GM12801 (cell line): Measurements from ENCODE around the gene ASF1B.

Experiments used
- TF ChIP-seq, protein P1 (sequence below): IDR thresholded peaks from one replicate; pipeline ENCODE4 v1.5.1; 2011; ENCODE audit warnings: control low read depth; ENCODE audit not compliant: insufficient read length; ENCODE audit errors: extremely low read depth

Gene ASF1B

DNA sequence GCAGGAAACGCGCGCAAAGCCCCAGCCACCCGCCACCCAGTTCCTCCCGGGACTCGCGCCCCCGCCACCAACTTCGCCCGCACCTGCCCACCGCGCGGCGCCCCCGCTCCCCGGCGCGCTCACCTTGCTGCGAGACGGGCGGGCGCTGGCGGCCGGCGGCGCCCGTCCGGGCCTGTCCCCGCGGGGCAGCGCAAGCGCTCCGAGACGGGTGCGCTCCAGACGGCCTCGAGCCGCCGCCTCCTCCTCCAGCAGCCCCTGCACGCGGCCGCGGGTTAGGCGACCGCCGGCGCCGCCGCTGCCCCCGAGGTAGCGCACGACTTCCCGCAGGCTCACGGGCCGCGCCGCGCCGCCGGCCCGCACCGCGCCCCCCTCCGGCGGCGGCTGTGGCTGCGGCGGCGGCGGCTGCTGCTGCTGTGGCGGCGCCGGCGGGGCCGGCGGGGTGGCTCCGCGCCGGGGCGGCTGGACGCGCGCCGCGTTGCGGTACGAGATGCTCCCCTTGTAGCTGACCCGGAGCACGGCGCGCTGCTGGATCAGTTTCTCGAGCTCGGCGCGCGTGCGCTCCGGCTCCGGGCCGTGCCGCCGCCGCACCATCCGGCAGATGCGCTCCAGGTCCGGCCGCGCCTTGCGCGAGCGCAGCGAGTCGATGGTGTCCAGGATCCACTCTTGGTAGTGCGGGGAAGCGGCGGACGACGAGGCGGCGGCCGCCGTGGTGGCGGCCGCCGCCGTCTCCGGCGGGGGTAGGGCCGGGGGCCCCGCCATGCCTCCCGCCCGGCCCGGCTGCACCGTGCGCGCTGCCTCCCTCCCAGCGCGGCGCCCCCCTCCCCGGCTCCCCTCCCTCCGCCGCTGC is 46.5 kb downstream of the ASF1B start:
- TF ChIP-seq, protein P1, sequence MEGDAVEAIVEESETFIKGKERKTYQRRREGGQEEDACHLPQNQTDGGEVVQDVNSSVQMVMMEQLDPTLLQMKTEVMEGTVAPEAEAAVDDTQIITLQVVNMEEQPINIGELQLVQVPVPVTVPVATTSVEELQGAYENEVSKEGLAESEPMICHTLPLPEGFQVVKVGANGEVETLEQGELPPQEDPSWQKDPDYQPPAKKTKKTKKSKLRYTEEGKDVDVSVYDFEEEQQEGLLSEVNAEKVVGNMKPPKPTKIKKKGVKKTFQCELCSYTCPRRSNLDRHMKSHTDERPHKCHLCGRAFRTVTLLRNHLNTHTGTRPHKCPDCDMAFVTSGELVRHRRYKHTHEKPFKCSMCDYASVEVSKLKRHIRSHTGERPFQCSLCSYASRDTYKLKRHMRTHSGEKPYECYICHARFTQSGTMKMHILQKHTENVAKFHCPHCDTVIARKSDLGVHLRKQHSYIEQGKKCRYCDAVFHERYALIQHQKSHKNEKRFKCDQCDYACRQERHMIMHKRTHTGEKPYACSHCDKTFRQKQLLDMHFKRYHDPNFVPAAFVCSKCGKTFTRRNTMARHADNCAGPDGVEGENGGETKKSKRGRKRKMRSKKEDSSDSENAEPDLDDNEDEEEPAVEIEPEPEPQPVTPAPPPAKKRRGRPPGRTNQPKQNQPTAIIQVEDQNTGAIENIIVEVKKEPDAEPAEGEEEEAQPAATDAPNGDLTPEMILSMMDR, result no peak

DNA sequence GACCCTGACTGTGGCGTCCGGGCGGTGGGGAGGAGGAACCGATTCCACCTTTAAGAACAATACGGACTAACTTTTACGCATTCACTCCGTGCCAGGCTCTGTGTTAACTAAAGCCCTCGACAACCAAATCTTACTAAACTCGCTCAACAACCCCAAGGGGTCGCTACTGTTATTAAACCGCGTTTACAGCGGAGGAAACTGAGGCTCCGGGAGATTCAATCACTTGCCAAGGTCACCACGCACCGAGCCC is 47.1 kb downstream of the ASF1B start:
- TF ChIP-seq, protein P1, result no peak

DNA sequence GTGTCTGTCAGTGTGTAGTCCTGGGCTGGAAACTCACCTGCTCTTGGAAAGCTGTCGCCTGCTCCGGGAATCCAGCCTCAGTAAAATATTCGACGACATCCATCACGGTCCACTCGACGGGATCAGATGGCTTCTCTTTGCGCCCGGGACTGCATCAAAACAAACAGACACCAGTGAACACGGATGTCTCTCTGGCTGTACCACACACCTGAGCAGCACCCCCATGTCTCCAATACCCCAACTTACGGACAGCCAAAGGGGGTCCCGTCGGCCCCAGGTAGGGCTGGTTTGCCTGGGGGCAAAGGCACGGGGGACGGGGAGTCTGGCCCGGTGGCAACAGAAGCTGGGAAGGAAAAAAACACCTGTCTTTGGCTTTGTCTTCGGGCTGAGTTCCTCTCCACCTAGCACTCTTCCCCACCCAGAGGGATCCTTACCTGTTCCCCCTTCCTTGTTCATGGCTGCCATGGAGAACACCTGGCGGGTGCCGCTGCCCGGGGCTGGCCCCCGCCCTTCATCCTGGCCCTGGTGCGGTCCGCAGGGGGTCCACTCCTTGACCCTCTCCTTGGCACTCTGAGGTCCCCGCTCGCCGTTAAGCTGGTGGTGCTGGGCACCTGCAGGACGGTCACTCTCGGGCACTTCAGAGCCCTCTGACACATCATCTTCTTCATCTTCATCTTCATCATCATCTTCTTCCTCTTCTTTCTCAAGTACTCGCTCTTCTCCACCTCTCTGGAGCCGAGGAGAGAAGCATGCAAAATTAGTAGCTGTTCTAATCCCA is 47.6 kb downstream of the ASF1B start:
- TF ChIP-seq, protein P1, result no peak

DNA sequence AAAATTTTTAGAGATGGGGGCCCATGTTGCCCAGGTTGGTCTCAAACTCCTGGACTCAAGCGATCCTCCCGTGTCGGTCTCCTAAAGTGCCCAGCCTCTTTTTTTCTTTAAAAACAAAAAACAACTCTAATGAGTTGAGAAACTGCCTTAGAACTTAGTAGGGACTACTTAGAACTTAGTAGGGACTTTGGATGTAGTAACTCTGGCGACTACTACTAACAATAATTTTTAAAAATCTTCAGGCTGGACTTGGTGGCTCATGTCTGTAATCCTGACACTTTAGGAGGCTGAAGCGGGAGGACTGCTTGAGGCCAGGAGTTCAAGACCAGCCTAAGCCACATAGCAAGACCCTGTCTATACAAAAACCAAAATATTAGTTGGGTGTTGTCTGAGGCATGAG is 50.3 kb downstream of the ASF1B start:
- TF ChIP-seq, protein P1, result no peak

DNA sequence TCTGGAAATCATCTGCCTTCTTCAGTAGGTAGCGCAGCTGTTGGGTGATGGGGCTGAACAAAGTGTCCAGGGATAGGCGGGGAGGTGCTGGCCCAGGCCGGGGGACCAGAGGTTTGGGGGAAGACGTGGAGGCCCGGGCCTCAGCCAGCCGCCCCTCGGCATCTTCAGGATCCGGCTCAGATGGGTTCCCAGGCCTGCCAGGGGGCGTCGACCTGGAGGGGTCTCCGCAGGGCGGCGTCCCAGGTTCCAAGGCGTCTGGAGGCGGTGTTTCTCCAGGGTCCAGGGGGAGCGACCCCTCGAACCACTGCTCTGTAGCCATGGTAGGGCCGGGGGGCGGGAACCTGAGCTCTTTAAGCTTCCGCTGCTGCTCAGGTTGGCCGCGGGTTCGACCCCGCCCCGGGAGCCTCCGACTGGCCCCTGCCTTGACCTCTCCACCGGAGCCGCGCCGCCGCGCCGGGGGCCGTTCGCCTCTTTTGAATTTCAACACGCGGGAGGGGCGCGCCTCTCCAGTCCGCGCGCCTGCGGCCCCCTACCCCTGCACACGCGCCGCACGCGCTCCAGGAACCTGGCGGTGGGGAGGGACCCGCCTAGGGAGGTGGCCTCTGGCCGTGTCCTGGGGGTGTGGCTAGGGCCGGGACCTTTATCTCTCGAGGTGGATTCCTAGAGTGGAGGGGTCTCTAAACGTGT is 50.9 kb downstream of the ASF1B start, which contains the start of gene C19orf67:
C19orf67 (minus strand) TSS at position 475 of the 687 bp plus-strand sequence; CDS start at position 319, 156 bp downstream.
- TF ChIP-seq, protein P1, result no peak

DNA sequence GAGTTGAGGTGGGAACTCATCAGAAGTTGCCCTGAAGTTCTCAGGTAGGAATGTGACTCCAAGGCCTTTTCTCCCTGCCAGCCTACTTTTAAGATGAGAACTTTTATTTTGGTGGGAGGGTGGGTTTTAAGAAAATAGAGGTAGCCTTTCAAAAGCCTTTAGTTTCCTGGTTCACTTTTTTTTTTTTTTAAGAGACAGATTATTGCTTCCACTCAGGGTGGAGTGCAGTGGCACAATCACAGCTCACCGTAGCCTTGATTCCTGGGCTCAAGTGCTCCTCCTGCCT is 53.8 kb downstream of the ASF1B start:
- TF ChIP-seq, protein P1, result no peak

DNA sequence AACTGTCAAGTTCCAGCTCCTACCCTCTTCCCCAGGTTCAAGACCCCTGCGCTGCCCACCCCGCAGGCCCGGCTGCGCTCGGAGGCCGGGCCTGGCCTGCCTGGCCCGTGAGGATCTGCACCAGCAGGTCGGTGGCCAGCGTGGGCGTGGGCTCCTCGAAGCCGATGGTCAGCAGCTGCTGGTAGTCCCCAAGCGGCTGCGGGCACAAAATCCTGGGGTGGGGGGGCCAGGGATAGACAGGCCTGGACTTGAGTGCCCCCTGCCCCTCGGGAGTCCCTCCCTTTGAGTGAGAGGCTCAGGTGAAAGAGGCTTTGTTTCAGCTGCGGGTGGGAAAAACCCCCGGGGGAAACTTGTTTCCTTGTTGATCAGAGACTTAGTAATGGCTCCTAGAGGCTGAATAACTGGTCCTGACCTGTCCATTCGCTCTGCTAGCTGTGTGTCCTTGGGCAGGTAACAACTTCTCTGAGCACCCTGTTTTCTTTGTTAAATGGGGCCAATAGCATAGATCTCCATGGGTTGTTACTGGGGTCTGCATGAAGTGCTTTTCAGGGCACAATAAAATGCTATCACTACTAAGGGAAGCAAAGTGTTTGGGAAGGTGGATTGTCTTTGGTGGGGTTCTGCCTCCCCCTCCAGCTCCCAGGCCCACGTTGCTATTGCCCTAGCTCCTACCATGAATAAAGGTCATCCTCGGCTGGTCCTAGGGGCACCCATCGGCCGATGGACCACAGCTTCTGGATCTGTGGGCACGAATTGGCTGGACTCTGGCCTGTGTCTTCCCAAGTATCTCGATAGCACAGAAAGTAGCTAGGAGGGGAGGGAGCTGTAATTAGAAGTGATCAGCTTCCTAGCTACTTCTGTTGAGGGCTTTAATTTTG is 54.4 kb downstream of the ASF1B start:
- TF ChIP-seq, protein P1, result no peak
